ENCODE measurements around the gene OSR1. TPM values are rescaled to one million over a fixed set of nuclear protein-coding genes. Genes with fewer than 3 reads are reported as not detected.

The OSR1 gene
- total and polyA plus RNA-seq, 10 of the 15 experiments (the other 5 are each of a cell fraction or from before 2014, with no cell fraction given), result not detected

- TF ChIP-seq CBX3 (IDR thresholded peaks at IDR 0.05; ENCODE audit: borderline replicate concordance, low read depth) (no peak), NBN (IDR thresholded peaks at IDR 0.05) (no peak), KLF5 (IDR thresholded peaks at IDR 0.05; ENCODE audit: partially characterized antibody) (no peak), KDM1A (IDR thresholded peaks at IDR 0.05; ENCODE audit: borderline replicate concordance) (no peak), SMAD1 (IDR thresholded peaks at IDR 0.05; ENCODE audit: low read depth, partially characterized antibody) (no peak)
These were observed 25.9 kb downstream of the OSR1 start (continued) for GRCh38 chr2:19332503-19332902.

- Histone ChIP-seq H3K9ac (ENCODE audit: control insufficient read depth, insufficient read depth, low read length) (no peak overlapping the region), H3K79me2 (ENCODE audit: control insufficient read depth, insufficient read depth, low read length) (no peaks in the 10 kb centered on the region), H2AFZ (ENCODE audit: control insufficient read depth, low read depth, low read length) (no peak overlapping the region), H3K27ac (ENCODE audit: control insufficient read depth, insufficient read depth) (no peak overlapping the region), H3K36me3 (ENCODE audit: control insufficient read depth in 2 of 2, insufficient read depth in 2 of 2, low read length in 1 of 2) (no peaks in the 10 kb centered on the region), H4K20me1 (ENCODE audit: control insufficient read depth, insufficient read depth) (no peaks in the 10 kb centered on the region), H3K9me3 (replicated peaks; ENCODE audit: control insufficient read depth, insufficient read depth, low read length) (no peaks in the 10 kb centered on the region), H3K4me2 (ENCODE audit: control insufficient read depth, insufficient read depth) (no peak overlapping the region), H3K27me3 (replicated peaks in 1 of 2; ENCODE audit: control insufficient read depth in 2 of 2, insufficient read depth in 2 of 2, low read length in 1 of 2) (no peaks in the 10 kb centered on the region), H3K4me1 (ENCODE audit: control insufficient read depth, insufficient read depth, low read length) (no peaks in the 10 kb centered on the region), H3K4me3 (no peak overlapping the region)
- no peak for TF ChIP-seq SMC3 (IDR thresholded peaks at IDR 0.05; ENCODE audit: borderline replicate concordance, low read length)
- no peak for TF ChIP-seq SMAD5 (IDR thresholded peaks at IDR 0.05; ENCODE audit: low read depth)
- no peak for TF ChIP-seq MYB (IDR thresholded peaks at IDR 0.05; ENCODE audit: borderline replicate concordance, low read depth, low read length)
- TF ChIP-seq MTA3 (IDR thresholded peaks at IDR 0.05; ENCODE audit: borderline replicate concordance, low read length), result no peak
- TF ChIP-seq, protein P1, sequence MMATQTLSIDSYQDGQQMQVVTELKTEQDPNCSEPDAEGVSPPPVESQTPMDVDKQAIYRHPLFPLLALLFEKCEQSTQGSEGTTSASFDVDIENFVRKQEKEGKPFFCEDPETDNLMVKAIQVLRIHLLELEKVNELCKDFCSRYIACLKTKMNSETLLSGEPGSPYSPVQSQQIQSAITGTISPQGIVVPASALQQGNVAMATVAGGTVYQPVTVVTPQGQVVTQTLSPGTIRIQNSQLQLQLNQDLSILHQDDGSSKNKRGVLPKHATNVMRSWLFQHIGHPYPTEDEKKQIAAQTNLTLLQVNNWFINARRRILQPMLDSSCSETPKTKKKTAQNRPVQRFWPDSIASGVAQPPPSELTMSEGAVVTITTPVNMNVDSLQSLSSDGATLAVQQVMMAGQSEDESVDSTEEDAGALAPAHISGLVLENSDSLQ (IDR thresholded peaks at IDR 0.05), result no peak
- no peak for TF ChIP-seq SUZ12 (IDR thresholded peaks at IDR 0.05; ENCODE audit: unreplicated experiment)
- no peak for TF ChIP-seq ZBED1 (IDR thresholded peaks at IDR 0.05; ENCODE audit: borderline replicate concordance)
- TF ChIP-seq, protein P2, sequence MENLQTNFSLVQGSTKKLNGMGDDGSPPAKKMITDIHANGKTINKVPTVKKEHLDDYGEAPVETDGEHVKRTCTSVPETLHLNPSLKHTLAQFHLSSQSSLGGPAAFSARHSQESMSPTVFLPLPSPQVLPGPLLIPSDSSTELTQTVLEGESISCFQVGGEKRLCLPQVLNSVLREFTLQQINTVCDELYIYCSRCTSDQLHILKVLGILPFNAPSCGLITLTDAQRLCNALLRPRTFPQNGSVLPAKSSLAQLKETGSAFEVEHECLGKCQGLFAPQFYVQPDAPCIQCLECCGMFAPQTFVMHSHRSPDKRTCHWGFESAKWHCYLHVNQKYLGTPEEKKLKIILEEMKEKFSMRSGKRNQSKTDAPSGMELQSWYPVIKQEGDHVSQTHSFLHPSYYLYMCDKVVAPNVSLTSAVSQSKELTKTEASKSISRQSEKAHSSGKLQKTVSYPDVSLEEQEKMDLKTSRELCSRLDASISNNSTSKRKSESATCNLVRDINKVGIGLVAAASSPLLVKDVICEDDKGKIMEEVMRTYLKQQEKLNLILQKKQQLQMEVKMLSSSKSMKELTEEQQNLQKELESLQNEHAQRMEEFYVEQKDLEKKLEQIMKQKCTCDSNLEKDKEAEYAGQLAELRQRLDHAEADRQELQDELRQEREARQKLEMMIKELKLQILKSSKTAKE (IDR thresholded peaks at IDR 0.05; ENCODE audit: low read depth, poor library complexity, severe bottlenecking), result no peak
- TF ChIP-seq NFYA (IDR thresholded peaks at IDR 0.05; ENCODE audit: borderline replicate concordance, low read depth, low read length), result no peak
- no peak for TF ChIP-seq SUPT20H (IDR thresholded peaks at IDR 0.05; ENCODE audit: borderline replicate concordance, control insufficient read depth, low read depth, low read length)
- no peak for TF ChIP-seq WRNIP1 (IDR thresholded peaks at IDR 0.05; ENCODE audit: borderline replicate concordance, low read depth, low read length)
- TF ChIP-seq SIN3A (IDR thresholded peaks at IDR 0.05; ENCODE audit: low read depth, low read length), result no peak
- no peak for TF ChIP-seq ZNF217 (IDR thresholded peaks at IDR 0.05)
- no peak for TF ChIP-seq POLR2A (IDR thresholded peaks at IDR 0.05; ENCODE audit: low read depth, low read length)
- intact Hi-C loops (cut with micrococcal nuclease; ENCODE audit: unreplicated experiment), result no loop called here
- ChIA-PET CTCF (no interaction called here), POLR2A (no interaction called here), RAD21 (ENCODE audit: unreplicated experiment) (no interaction called here), SMC1A (ENCODE audit: uncharacterized antibody, unreplicated experiment) (no interaction called here)
- FAIRE-seq, result no peak
- no peak for DNase-seq (ENCODE audit: low read depth, low spot score)
- ATAC-seq, result no peak
- BruUV-seq (replicated peaks), result no TSS peak
- in situ Hi-C loops (cut with MboI), result no loop called here
These were observed 27.0 kb downstream of the OSR1 start for GRCh38 chr2:19331450-19331849.
